Stomach (tissue), 9 donors: ENCODE measurements around the gene THSD7A. TPM values are rescaled to one million over a fixed set of nuclear protein-coding genes. Genes with fewer than 3 reads are reported as not detected.

ENCODE experiments used
- DNase-seq, 2 donors: peaks; one replicate each; pipeline versions ENCODE4 v3.0.0 to v3.0.0-alpha.2; 2013 to 2019
- H3K27ac ChIP-seq, 5 donors: fragments of 200-600 bp in 4 of 5; sonication (generic) in 4 of 5; one replicate each; pipeline ENCODE4 v1.5.1; 2013 to 2019; ENCODE audit warnings: mild to moderate bottlenecking in 1 of 5, moderate library complexity in 1 of 5
- H3K27me3 ChIP-seq, 3 donors: fragments of 200-600 bp; sonication (generic); one replicate each; pipeline ENCODE4 v1.5.1; 2017 to 2019; ENCODE audit warnings: mixed run types in 1 of 3
- H3K36me3 ChIP-seq, 4 donors: fragments of 200-600 bp; sonication (generic); 1 replicate in 3 of 4; 2 replicates in 1 of 4; pipeline ENCODE4 v1.5.1; 2016 to 2019
- H3K4me1 ChIP-seq, 4 donors: fragments of 200-600 bp; sonication (generic); one replicate each; pipeline ENCODE4 v1.5.1; 2016 to 2019
- H3K4me3 ChIP-seq, 4 donors: fragments of 200-600 bp; sonication (generic) in 3 of 4; one replicate each; pipeline ENCODE4 v1.5.1; 2016 to 2019; ENCODE audit warnings: mild to moderate bottlenecking in 1 of 4
- H3K9me3 ChIP-seq, 4 donors: fragments of 200-600 bp; sonication (generic); one replicate each; pipeline ENCODE4 v1.5.1; 2016 to 2019
- CTCF ChIP-seq, 7 experiments: fragments of 450-650 bp in 4 of 7; fragments of 200-600 bp in 3 of 7; sonication (generic) in 3 of 7; IDR thresholded peaks; one replicate each; pipeline ENCODE4 v1.5.1; 2016 to 2019; ENCODE audit warnings: antibody characterized with exemption in 7 of 7, control low read depth in 2 of 7, mild to moderate bottlenecking in 1 of 7
- EP300 ChIP-seq: sonication (generic); formaldehyde crosslinking; IDR thresholded peaks from one replicate; pipeline ENCODE4 v1.6.1; 2017; ENCODE audit warnings: antibody characterized with exemption
- POLR2A ChIP-seq, 4 donors: fragments of 450-650 bp; IDR thresholded peaks; one replicate each; pipeline ENCODE4 v1.6.1; 2016; ENCODE audit warnings: antibody characterized with exemption in 4 of 4, control low read depth in 2 of 4, mild to moderate bottlenecking in 1 of 4, moderate library complexity in 1 of 4
- POLR2AphosphoS5 ChIP-seq, 3 donors: sonication (generic); formaldehyde crosslinking; IDR thresholded peaks; one replicate each; pipeline ENCODE4 v1.6.1; 2016; ENCODE audit warnings: antibody characterized with exemption in 3 of 3
- WGBS, 5 donors: extraction: QIAGEN DNeasy Blood & Tissue Kit in 3 of 5; methylation state at CpG; one replicate each; pipeline versions ENCODE4 v1.1.5 to v1.1.7; 2013 to 2018; 5-methylcytosine and 5-hydroxymethylcytosine counted together
- intact Hi-C: fragments of 100-400 bp; cut with DNase I; formaldehyde crosslinking; loops from one replicate; pipeline ENCODE4 v1.15.1; 2023; ENCODE audit warnings: low total_unique reads
- polyA plus RNA-seq, 3 donors: library from polyadenylated mRNA; stranded (reverse); fragments of 200-250 nt; gene quantifications; one replicate each; pipeline ENCODE4 v1.2.3, GENCODE V29; 2013
- total RNA-seq, 5 donors: library from RNA; depleted of rRNA; stranded (reverse); fragments of >200 nt; gene quantifications; one replicate each; pipeline versions ENCODE4 v1.1.0 to v1.2.3, GENCODE V29; 2014 to 2016
- donor health status: healthy with polysubstance abuse.
- donor health status: Bipolar disorder and iron deficiency.
- donor health status: healthy.

The THSD7A gene
- total and polyA plus RNA-seq, 8 donors = 0.06 to 13.2 (median 0.46) TPM; not detected in 1

GRCh38 chr7:11394438-11394837 lies 437.6 kb downstream of the THSD7A start:
- H3K27ac ChIP-seq = no peak overlapping the region
- peak in 1 of 2 donors; percentile 38 for DNase-seq

GRCh38 chr7:11379641-11380040 lies 452.4 kb downstream of the THSD7A start:
- 93 to 98% (median 97%) methylated on average over 4 of the region's 4 CpGs for WGBS, 5 donors
- Histone ChIP-seq H3K4me1 (peaks cover 0 to 4% (median 0%) of the 10 kb centered on the region in 4 donors), H3K4me3 (no peak overlapping the region), H3K9me3 (no peaks in the 10 kb centered on the region), H3K27ac (no peak overlapping the region), H3K27me3 (no peaks in the 10 kb centered on the region), H3K36me3 (no peaks in the 10 kb centered on the region)
- TF ChIP-seq POLR2A (IDR thresholded peaks at IDR 0.05) (no peak), POLR2AphosphoS5 (IDR thresholded peaks at IDR 0.05) (no peak), CTCF (IDR thresholded peaks at IDR 0.05) (no peak), EP300 (no peak)
- no peak for DNase-seq
- intact Hi-C loops = no loop called here

More at GRCh38 chr7:11394438-11394837, 437.6 kb downstream of the THSD7A start:
- no peaks in the 10 kb centered on the region for H3K4me1 ChIP-seq
- peaks cover 0 to 14% (median 8%) of the 10 kb centered on the region in 4 donors for H3K9me3 ChIP-seq
- H3K27me3 ChIP-seq = no peaks in the 10 kb centered on the region
- WGBS, 5 donors = 44 to 70% (median 63%) methylated on average over 12 of the region's 12 CpGs
- TF ChIP-seq POLR2A (IDR thresholded peaks at IDR 0.05) (no peak), EP300 (no peak), POLR2AphosphoS5 (IDR thresholded peaks at IDR 0.05) (no peak), CTCF (IDR thresholded peaks at IDR 0.05) (no peak)
- H3K36me3 ChIP-seq = peaks cover 0 to 24% (median 9%) of the 10 kb centered on the region in 4 donors
- intact Hi-C loops = no loop called here
- no peak overlapping the region for H3K4me3 ChIP-seq

- WGBS, 5 donors = 36 to 52% (median 46%) methylated on average over 2 of the region's 2 CpGs
- intact Hi-C loops = no loop called here
- Histone ChIP-seq H3K9me3 (no peaks in the 10 kb centered on the region), H3K4me1 (peaks cover 0 to 4% (median 0%) of the 10 kb centered on the region in 4 donors), H3K36me3 (no peaks in the 10 kb centered on the region), H3K4me3 (no peak overlapping the region), H3K27me3 (no peaks in the 10 kb centered on the region), H3K27ac (no peak overlapping the region)
- no peak for TF ChIP-seq POLR2A (IDR thresholded peaks at IDR 0.05)
- no peak for TF ChIP-seq CTCF (IDR thresholded peaks at IDR 0.05)
- TF ChIP-seq EP300 = no peak
- TF ChIP-seq POLR2AphosphoS5 (IDR thresholded peaks at IDR 0.05) = no peak
- no peak for DNase-seq
Observed at GRCh38 chr7:11376529-11376928, 455.5 kb downstream of the THSD7A start.

GRCh38 chr7:11374629-11375028 lies 457.4 kb downstream of the THSD7A start:
- no peak overlapping the region for H3K4me3 ChIP-seq
- no peak overlapping the region for H3K27ac ChIP-seq
- H3K9me3 ChIP-seq = no peaks in the 10 kb centered on the region
- H3K4me1 ChIP-seq = peaks cover 0 to 4% (median 0%) of the 10 kb centered on the region in 4 donors
- intact Hi-C loops = no loop called here
- H3K36me3 ChIP-seq = no peaks in the 10 kb centered on the region
- H3K27me3 ChIP-seq = no peaks in the 10 kb centered on the region
- 84 to 96% (median 91%) methylated on average over 3 of the region's 3 CpGs for WGBS, 5 donors
- no peak for TF ChIP-seq CTCF (IDR thresholded peaks at IDR 0.05)
- no peak for TF ChIP-seq POLR2A (IDR thresholded peaks at IDR 0.05)
- no peak for TF ChIP-seq EP300
- TF ChIP-seq POLR2AphosphoS5 (IDR thresholded peaks at IDR 0.05) = no peak
- DNase-seq = no peak
